Spleen (tissue), 11 donors: ENCODE data around the gene KLF9. TPM values are rescaled to one million over a fixed set of nuclear protein-coding genes. Genes with fewer than 3 reads are reported as not detected.

Experiments used
- DNase-seq: peaks from one replicate; pipeline ENCODE4 v3.0.0-alpha.2; 2020
- H3K27ac ChIP-seq, 8 donors: fragments of 200-600 bp; sonication (generic) in 7 of 8; 1 replicate in 4 of 8; 2 replicates in 4 of 8; pipeline versions ENCODE4 v1.5.0 to v1.8.0; 2016 to 2021; ENCODE audit warnings: inconsistent platforms in 4 of 8, mild to moderate bottlenecking in 4 of 8, moderate library complexity in 1 of 8
- H3K27me3 ChIP-seq, 7 donors: fragments of 200-600 bp; sonication (generic) in 6 of 7; replicated peaks in 1 of 7; 1 replicate in 4 of 7; 2 replicates in 3 of 7; pipeline versions ENCODE4 v1.5.0 to v1.8.0; 2016 to 2021; ENCODE audit warnings: inconsistent platforms in 3 of 7, mild to moderate bottlenecking in 1 of 7
- H3K36me3 ChIP-seq, 6 donors: fragments of 200-600 bp; sonication (generic) in 5 of 6; 1 replicate in 4 of 6; 2 replicates in 2 of 6; pipeline versions ENCODE4 v1.5.0 to v1.8.0; 2016 to 2021; ENCODE audit warnings: inconsistent platforms in 2 of 6
- H3K4me1 ChIP-seq, 6 donors: fragments of 200-600 bp; sonication (generic) in 5 of 6; 1 replicate in 3 of 6; 2 replicates in 3 of 6; pipeline versions ENCODE4 v1.5.0 to v1.8.0; 2016 to 2021; ENCODE audit warnings: inconsistent platforms in 3 of 6
- H3K4me3 ChIP-seq, 8 donors: fragments of 200-600 bp; sonication (generic) in 7 of 8; 1 replicate in 4 of 8; 2 replicates in 4 of 8; pipeline versions ENCODE4 v1.5.0 to v1.8.0; 2016 to 2021; ENCODE audit warnings: inconsistent platforms in 4 of 8, mild to moderate bottlenecking in 4 of 8, moderate library complexity in 2 of 8
- H3K9me3 ChIP-seq, 8 donors: fragments of 200-600 bp; sonication (generic) in 7 of 8; 1 replicate in 4 of 8; 2 replicates in 4 of 8; pipeline versions ENCODE4 v1.5.0 to v1.8.0; 2016 to 2021; ENCODE audit warnings: inconsistent platforms in 4 of 8
- POLR2A ChIP-seq, 3 donors: fragments of 450-650 bp; IDR thresholded peaks; one replicate each; pipeline ENCODE4 v1.5.1; 2017; ENCODE audit warnings: antibody characterized with exemption in 3 of 3, mild to moderate bottlenecking in 1 of 3
- POLR2AphosphoS5 ChIP-seq, 3 donors: sonication (generic); formaldehyde crosslinking; IDR thresholded peaks; one replicate each; pipeline ENCODE4 v1.5.1; 2017; ENCODE audit warnings: antibody characterized with exemption in 3 of 3
- WGBS, 5 donors: extraction: QIAGEN DNeasy Blood & Tissue Kit in 3 of 5; methylation state at CpG; one replicate each; pipeline versions ENCODE4 v1.1.5 to v1.1.7; 2013 to 2018; 5-methylcytosine and 5-hydroxymethylcytosine counted together
- intact Hi-C: fragments of 100-400 bp; cut with DNase I; formaldehyde crosslinking; loops from one replicate; pipeline ENCODE4 v1.15.0; 2023; ENCODE audit warnings: low total_unique reads
- polyA plus RNA-seq, 3 donors: library from polyadenylated mRNA; stranded (reverse); fragments of 200-250 nt; gene quantifications; one replicate each; pipeline ENCODE4 v1.2.1, GENCODE V29; 2013
- total RNA-seq, 7 donors: library from RNA; depleted of rRNA in 3 of 7; stranded (reverse); fragments of >200 nt in 3 of 7; fragmentation: NEBNext Ultra II Directional in 4 of 7; extraction: Animal tissue kit (Norgen Biotek cat#: 25700) in 4 of 7; gene quantifications; one replicate each; pipeline versions ENCODE4 v1.1.0 to v1.2.1, GENCODE V29; 2016 to 2021
- TF ChIP-seq, protein P1 (sequence below), 11 experiments: fragments of 200-600 bp in 7 of 11; fragments of 450-650 bp in 4 of 11; sonication (generic) in 4 of 11; IDR thresholded peaks in 8 of 11; conservative IDR thresholded peaks in 3 of 11; 1 replicate in 7 of 11; 2 replicates in 4 of 11; pipeline versions ENCODE4 v1.4.0 to v1.8.0; 2016 to 2021; ENCODE audit warnings: antibody characterized with exemption in 11 of 11, inconsistent platforms in 4 of 11, mild to moderate bottlenecking in 1 of 11
- donor health status: healthy with polysubstance abuse.
- donor health status: DM: no; HTN: no; CAD: no; lungs with moderate emphysema.
- donor health status: DM: no; HTN: no; CAD: no.
- donor health status: Bipolar disorder and iron deficiency.
- donor health status: healthy.
- donor health status: DM: no; HTN: no; CAD: no.
- donor health status: DM: yes; HTN: yes; CAD: no.

The KLF9 gene
- total and polyA plus RNA-seq, 10 donors, result 7.1 to 74.8 (median 36.8) TPM

DNA sequence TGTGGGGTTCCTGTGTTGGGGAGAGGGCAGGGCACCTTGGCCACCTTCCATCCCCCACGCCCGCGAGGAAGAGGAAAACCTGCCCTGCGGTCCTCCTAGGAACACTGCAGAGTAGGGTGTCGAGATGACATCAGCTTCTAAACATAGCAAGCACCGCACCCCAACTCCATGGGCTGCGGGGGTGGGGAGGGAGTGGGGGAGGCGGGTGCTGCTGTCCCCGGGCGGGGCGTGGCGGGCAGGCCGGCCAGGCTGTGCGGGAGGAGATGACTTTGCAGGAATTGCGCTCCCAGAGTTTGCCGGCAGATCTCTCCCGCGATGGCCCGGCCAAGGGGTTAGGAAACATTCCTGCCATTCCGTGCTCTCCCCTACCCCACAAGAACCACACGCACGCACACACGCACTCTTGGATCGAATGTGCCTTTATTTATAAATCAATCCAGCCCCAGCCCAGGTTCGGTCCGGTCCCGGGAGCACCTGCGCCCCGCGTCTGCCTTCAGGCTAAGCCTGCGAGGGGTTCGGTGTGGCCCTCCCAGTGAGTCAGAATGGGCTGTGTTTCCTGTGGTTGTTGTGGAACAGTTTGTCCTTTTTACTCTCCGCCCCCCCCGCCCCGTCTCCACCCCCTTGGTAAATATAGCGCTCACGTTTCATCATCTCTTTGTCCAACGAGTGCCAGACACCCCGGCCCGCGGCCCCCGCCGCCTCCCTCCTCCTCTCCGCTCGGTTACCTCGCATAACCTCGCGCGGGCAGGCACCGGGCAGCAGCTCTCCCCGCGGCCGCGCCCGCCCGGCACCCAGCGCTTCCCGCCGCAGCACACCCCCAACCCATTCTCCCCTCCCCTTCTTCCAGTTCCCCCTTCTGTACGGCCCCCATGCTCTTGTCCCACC lies 5.3 kb upstream of the KLF9 start:
- H3K4me1 ChIP-seq, result peaks cover 23 to 64% (median 41%) of the 10 kb centered on the region in 6 donors
- no peaks in the 10 kb centered on the region for H3K27me3 ChIP-seq
- TF ChIP-seq POLR2AphosphoS5 (IDR thresholded peaks at IDR 0.05), result peak in 2 of 3 donors; percentile 99
- peak; percentile 86 to 96 (median 89) for TF ChIP-seq POLR2A (IDR thresholded peaks at IDR 0.05)
- TF ChIP-seq, protein P1, sequence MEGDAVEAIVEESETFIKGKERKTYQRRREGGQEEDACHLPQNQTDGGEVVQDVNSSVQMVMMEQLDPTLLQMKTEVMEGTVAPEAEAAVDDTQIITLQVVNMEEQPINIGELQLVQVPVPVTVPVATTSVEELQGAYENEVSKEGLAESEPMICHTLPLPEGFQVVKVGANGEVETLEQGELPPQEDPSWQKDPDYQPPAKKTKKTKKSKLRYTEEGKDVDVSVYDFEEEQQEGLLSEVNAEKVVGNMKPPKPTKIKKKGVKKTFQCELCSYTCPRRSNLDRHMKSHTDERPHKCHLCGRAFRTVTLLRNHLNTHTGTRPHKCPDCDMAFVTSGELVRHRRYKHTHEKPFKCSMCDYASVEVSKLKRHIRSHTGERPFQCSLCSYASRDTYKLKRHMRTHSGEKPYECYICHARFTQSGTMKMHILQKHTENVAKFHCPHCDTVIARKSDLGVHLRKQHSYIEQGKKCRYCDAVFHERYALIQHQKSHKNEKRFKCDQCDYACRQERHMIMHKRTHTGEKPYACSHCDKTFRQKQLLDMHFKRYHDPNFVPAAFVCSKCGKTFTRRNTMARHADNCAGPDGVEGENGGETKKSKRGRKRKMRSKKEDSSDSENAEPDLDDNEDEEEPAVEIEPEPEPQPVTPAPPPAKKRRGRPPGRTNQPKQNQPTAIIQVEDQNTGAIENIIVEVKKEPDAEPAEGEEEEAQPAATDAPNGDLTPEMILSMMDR (IDR thresholded peaks at IDR 0.05 in 8 of 11, conservative IDR thresholded peaks at IDR 0.05 in 3 of 11), result peak in 3 of 11 experiments; percentile 4 to 26 (median 8)
- H3K4me3 ChIP-seq, result peak overlapping the region; percentile 16 to 75 (median 43)
- no peaks in the 10 kb centered on the region for H3K36me3 ChIP-seq
- H3K27ac ChIP-seq, result peak overlapping the region; percentile 94 to 100 (median 98)
- intact Hi-C loops, result loop anchor here (10.0 kb wide), 1 partner anchor 65 kb away; no protein-coding TSS in a partner anchor
- WGBS, 5 donors, result 0 to 1% (median 1%) methylated on average over 49 to 60 of the region's 60 CpGs
- DNase-seq, result peak; percentile 99
- no peaks in the 10 kb centered on the region for H3K9me3 ChIP-seq

DNA sequence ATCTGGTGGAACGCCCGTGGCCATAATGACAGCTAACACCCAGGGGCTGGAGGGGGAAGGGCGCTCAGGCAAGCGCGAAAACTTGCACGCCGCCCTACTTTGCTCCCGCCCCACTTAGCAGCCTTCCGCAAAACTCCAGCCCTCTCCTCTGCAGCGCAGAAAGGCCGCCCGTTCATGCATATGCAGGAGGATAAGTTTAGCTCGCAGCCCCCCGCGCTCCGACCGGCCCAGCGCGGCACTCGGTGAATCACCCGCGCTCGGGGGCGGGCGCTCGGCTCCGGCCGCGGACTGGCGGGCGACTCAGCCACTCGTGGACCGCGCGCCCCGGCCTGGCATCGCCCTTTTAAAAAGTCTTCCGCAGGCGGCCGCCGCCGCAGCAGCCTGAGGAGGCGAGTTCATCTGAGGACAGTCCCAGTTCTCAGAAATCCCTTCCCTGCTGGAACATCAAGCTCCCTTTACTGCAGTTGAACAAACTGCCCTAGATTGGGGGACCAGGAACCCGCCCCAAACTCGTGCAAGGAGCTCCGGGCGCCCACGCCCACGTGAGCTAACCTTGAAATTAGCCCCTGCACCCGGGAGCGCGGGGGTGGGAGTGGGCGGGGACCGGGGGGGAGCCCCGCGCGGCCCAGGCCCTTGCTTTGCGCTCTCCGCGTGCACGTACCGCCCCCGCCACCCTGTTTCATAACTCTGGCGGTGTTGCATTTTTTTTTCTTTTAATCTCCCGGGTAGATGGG lies 4.5 kb upstream of the KLF9 start:
- H3K36me3 ChIP-seq, result no peaks in the 10 kb centered on the region
- 0 to 1% (median 0%) methylated on average over 30 to 65 of the region's 65 CpGs for WGBS, 5 donors
- peak; percentile 97 for DNase-seq
- H3K4me3 ChIP-seq, result peak overlapping the region; percentile 14 to 75 (median 43)
- TF ChIP-seq, protein P1 (IDR thresholded peaks at IDR 0.05 in 8 of 11, conservative IDR thresholded peaks at IDR 0.05 in 3 of 11), result peak in 1 of 11 experiments; percentile 4
- TF ChIP-seq POLR2A (IDR thresholded peaks at IDR 0.05) (peak in 2 of 3 donors; percentile 81 to 82), POLR2AphosphoS5 (IDR thresholded peaks at IDR 0.05) (peak in 2 of 3 donors; percentile 94 to 95)
- peak overlapping the region; percentile 94 to 100 (median 98) for H3K27ac ChIP-seq
- intact Hi-C loops, result no loop called here
- peaks cover 26 to 70% (median 46%) of the 10 kb centered on the region in 6 donors for H3K4me1 ChIP-seq
- H3K27me3 ChIP-seq, result no peaks in the 10 kb centered on the region
- H3K9me3 ChIP-seq, result no peaks in the 10 kb centered on the region

DNA sequence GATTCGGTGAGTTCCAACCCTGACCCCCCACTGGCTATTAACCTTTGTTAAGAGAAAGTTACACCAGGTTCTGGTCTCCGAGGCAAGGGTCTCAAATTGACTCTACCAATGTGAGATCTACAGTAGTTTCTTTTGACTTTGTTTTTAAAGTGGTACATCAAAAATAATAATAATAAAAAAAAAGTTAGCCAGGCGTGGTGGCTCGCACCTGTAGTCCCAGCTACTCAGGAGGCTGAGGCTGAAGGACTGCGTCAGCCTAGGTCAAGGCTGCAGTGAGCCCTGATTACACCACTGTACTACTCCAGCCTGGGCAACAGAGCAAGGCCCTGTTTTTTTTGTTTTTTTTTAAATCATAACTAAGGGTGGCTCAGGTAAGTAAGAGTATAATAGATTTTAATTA lies 1.0 kb upstream of the KLF9 start:
- H3K36me3 ChIP-seq, result no peaks in the 10 kb centered on the region
- peak overlapping the region in 1 of 8 donors; percentile 77 for H3K4me3 ChIP-seq
- WGBS, 5 donors, result 81 to 90% (median 89%) methylated on average over 5 of the region's 5 CpGs
- no peak for DNase-seq
- no peaks in the 10 kb centered on the region for H3K27me3 ChIP-seq
- intact Hi-C loops, result no loop called here
- peak overlapping the region in 6 of 8 donors; percentile 95 to 100 (median 100) for H3K27ac ChIP-seq
- peaks cover 20 to 61% (median 39%) of the 10 kb centered on the region in 6 donors for H3K4me1 ChIP-seq
- TF ChIP-seq, protein P1 (IDR thresholded peaks at IDR 0.05 in 8 of 11, conservative IDR thresholded peaks at IDR 0.05 in 3 of 11), result no peak
- TF ChIP-seq POLR2AphosphoS5 (IDR thresholded peaks at IDR 0.05) (no peak), POLR2A (IDR thresholded peaks at IDR 0.05) (no peak)
- no peaks in the 10 kb centered on the region for H3K9me3 ChIP-seq
